Muscle of leg (tissue), 11 donors: Measurements from ENCODE around the gene DPY19L3. TPM values are rescaled to one million over a fixed set of nuclear protein-coding genes. Genes with fewer than 3 reads are reported as not detected.
"Not testable (repeated sequence)": the region's sequence is repeated elsewhere in the genome, so short reads cannot be mapped to it uniquely, and the experiment has no call there.

Experiments used
- DNase-seq: peaks from one replicate; pipeline ENCODE4 v3.0.0; 2013
- H3K27ac ChIP-seq: one replicate; pipeline ENCODE4 v1.5.1; 2013; ENCODE audit warnings: mild to moderate bottlenecking, low read length, control low read depth
- H3K27me3 ChIP-seq: one replicate; pipeline ENCODE4 v1.6.1; 2013; ENCODE audit warnings: low read length; ENCODE audit not compliant: control insufficient read depth, insufficient read depth
- H3K36me3 ChIP-seq: one replicate; pipeline ENCODE4 v1.6.1; 2013; ENCODE audit warnings: low read length; ENCODE audit not compliant: control insufficient read depth, insufficient read depth
- H3K4me1 ChIP-seq: one replicate; pipeline ENCODE4 v1.6.1; 2013; ENCODE audit warnings: low read length; ENCODE audit not compliant: control insufficient read depth, insufficient read depth
- H3K4me3 ChIP-seq: one replicate; pipeline ENCODE4 v1.5.1; 2013; ENCODE audit warnings: low read length, control low read depth
- H3K9me3 ChIP-seq: replicated peaks from 2 replicates; pipeline ENCODE4 v1.6.1; 2013; ENCODE audit warnings: low read depth, low read length; ENCODE audit not compliant: control insufficient read depth
- WGBS: methylation state at CpG from one replicate; pipeline ENCODE4 v1.1.5; 2013; ENCODE audit warnings: missing lambda C conversion rate; ENCODE audit not compliant: insufficient coverage; 5-methylcytosine and 5-hydroxymethylcytosine counted together
- polyA plus RNA-seq, 8 donors: library from polyadenylated mRNA; unstranded; fragments of 120-200 nt; gene quantifications; one replicate each; pipeline versions ENCODE4 v1.2.1 to v1.2.3, GENCODE V29; 2013; ENCODE audit warnings: inconsistent platforms in 1 of 8, low replicate concordance in 1 of 8; ENCODE audit not compliant: insufficient read length in 8 of 8, insufficient read depth in 1 of 8
- total RNA-seq: library from RNA; stranded (reverse); fragments of 120-200 nt; gene quantifications from one replicate; pipeline ENCODE4 v1.2.4, GENCODE V29; 2013

Gene DPY19L3
- total and polyA plus RNA-seq, 9 donors, result 18.0 to 36.5 (median 25.2) TPM

DNA sequence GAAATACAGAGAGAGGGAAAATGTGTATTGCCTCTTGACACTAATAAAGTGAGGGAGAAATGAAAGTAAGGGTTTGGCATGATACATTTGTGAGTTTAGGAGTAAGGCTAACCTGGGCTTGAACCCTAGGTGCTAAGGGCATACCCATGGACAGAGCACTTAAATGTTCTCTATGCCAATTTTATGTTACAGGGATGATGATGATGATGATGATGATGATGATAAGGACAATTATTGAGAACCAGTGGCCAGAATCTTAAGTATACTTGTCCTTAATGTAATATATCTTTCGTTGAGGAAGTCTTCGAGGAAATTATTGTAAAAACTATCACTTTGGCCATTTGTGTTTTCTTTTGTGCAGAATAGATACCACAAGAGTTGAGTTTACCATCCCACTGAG, 33.2 kb downstream of the DPY19L3 start:
- Histone ChIP-seq H3K9me3 (no peaks in the 10 kb centered on the region), H3K4me3 (no peak overlapping the region), H3K27ac (no peak overlapping the region), H3K4me1 (no peaks in the 10 kb centered on the region), H3K36me3 (peaks cover 36% of the 10 kb centered on the region), H3K27me3 (no peaks in the 10 kb centered on the region)
- DNase-seq, result no peak
- no CpG with 5 or more reads among the region's 2 CpGs for WGBS

DNA sequence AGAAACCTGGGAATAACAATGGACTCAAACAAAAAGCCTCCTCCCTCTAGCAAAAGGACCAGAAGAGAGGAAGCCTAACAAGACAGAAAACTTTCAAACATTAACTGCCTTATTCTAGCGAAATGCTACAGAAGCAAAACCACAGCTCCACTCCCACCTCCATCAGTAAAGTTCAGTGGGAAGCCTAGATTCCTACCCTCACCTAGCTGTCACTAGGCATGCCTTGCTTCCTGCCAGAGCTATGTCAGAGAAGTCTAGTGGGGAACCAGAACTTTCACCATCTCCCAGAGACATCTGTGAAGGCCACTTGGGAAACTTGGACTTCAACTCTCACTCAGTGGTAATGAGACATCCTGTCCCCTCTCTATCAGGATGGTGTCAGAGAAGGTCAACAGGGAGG, 37.1 kb downstream of the DPY19L3 start:
- Histone ChIP-seq H3K27me3 (no peaks in the 10 kb centered on the region), H3K4me3 (no peak overlapping the region), H3K27ac (no peak overlapping the region), H3K9me3 (no peaks in the 10 kb centered on the region), H3K36me3 (peaks cover 22% of the 10 kb centered on the region), H3K4me1 (no peaks in the 10 kb centered on the region)
- WGBS, result 100% methylated on average over 1 of the region's 1 CpG
- DNase-seq, result no peak

DNA sequence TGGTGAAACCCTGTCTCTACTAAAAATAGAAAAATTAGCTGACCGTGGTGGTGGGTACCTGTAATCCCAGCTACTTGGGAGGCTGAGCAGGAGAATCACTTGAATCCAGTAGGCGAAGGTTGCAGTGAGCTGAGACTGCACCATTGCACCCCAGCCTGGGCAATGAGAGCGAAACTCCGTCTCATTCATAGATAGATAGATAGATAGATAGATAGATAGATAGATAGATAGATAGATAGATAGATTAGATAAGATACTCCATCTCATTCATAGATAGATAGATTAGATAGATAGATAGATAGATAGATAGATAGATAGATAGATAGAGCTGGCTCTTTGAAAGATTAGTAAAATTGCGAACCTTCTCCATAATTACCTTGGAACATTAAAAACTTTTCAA, 42.0 kb downstream of the DPY19L3 start:
- DNase-seq, H3K27me3 ChIP-seq, H3K9me3 ChIP-seq, H3K4me1 ChIP-seq, H3K27ac ChIP-seq, H3K4me3 ChIP-seq: not testable (repeated sequence)
- peaks cover 20% of the 10 kb centered on the region for H3K36me3 ChIP-seq
- no CpG with 5 or more reads among the region's 5 CpGs for WGBS

DNA sequence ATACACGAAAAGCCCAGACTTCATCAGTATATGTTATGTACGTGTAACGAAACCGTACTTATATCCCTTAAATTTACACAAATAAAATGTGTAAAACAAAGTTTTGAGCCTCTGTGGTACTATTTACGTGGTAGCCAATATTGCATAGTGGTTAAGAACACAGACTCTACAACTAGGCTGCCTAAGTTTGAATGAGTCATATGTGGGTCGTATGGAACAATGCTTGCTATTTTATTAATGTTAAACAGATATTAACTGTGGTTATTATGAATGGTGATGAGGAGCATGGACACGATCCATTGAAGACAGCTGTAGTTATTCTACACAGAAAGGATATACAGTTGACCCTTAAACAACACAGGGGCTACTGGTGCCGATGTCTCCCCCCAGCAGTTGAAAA, 42.5 kb downstream of the DPY19L3 start:
- H3K27me3 ChIP-seq, result no peaks in the 10 kb centered on the region
- H3K27ac ChIP-seq, result no peak overlapping the region
- H3K4me1 ChIP-seq, result no peaks in the 10 kb centered on the region
- H3K4me3 ChIP-seq, result no peak overlapping the region
- no peaks in the 10 kb centered on the region for H3K9me3 ChIP-seq
- no peak for DNase-seq
- no CpG with 5 or more reads among the region's 8 CpGs for WGBS
- peaks cover 16% of the 10 kb centered on the region for H3K36me3 ChIP-seq

DNA sequence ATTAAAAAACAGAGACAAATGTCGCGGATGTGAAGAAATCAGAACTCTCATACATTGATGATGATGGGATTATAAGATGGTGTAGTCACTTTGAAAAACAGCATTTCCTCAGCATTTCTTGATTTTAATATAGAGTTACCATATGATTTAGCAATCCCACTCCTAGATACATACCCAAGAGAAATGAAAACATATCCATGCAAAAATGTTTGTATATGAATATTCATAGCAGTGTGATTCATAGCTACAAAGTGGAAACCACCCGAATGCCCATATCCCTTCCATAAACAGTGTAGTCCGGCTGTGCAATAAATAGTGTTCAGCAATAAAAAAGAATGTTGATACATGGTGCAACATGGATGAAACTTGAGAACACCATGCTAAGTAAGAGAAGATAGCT, 44.6 kb downstream of the DPY19L3 start:
- no peak overlapping the region for H3K27ac ChIP-seq
- DNase-seq, result no peak

DNA sequence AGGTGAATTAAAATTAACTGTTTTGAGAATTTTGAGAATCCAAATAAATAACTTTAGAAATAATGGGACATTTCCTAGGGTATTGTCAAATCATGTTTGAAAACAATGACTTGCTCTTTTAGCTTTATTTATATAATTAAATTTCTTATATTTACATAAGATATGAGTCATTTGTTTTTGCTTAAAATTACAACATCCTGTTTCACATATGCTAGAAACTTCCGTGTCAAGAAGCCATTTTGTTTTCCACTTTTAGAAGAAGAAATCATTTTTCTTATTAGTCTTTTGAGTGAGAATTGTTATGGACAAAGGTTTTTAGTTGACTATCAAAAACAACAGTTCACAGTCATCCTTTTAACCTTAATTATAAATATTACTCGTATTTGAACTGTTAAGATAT, 48.2 kb downstream of the DPY19L3 start:
- H3K36me3 ChIP-seq, result peaks cover 21% of the 10 kb centered on the region
- H3K9me3 ChIP-seq, result no peaks in the 10 kb centered on the region
- H3K4me3 ChIP-seq, result no peak overlapping the region
- H3K27ac ChIP-seq, result no peak overlapping the region
- DNase-seq, result no peak
- no peaks in the 10 kb centered on the region for H3K4me1 ChIP-seq
- H3K27me3 ChIP-seq, result no peaks in the 10 kb centered on the region
- no CpG with 5 or more reads among the region's 2 CpGs for WGBS

More for the DNA sequence above, 44.6 kb downstream of the DPY19L3 start:
- peaks cover 9% of the 10 kb centered on the region for H3K36me3 ChIP-seq
- H3K4me1 ChIP-seq, result no peaks in the 10 kb centered on the region
- WGBS, result no CpG with 5 or more reads among the region's 4 CpGs
- no peaks in the 10 kb centered on the region for H3K27me3 ChIP-seq
- no peak overlapping the region for H3K4me3 ChIP-seq
- H3K9me3 ChIP-seq, result no peaks in the 10 kb centered on the region

GRCh38 chr19:32456406-32456805, 50.8 kb downstream of the DPY19L3 start:
- H3K27ac ChIP-seq, result no peak overlapping the region
- no peak for DNase-seq
- 100% methylated on average over 2 of the region's 4 CpGs for WGBS
- H3K9me3 ChIP-seq, result no peaks in the 10 kb centered on the region
- H3K36me3 ChIP-seq, result peaks cover 23% of the 10 kb centered on the region
- no peak overlapping the region for H3K4me3 ChIP-seq
- H3K27me3 ChIP-seq, result no peaks in the 10 kb centered on the region
- no peaks in the 10 kb centered on the region for H3K4me1 ChIP-seq

GRCh38 chr19:32457571-32458158, 52.1 kb downstream of the DPY19L3 start:
- Histone ChIP-seq H3K27me3 (no peaks in the 10 kb centered on the region), H3K36me3 (peaks cover 19% of the 10 kb centered on the region), H3K4me3 (no peak overlapping the region), H3K4me1 (no peaks in the 10 kb centered on the region), H3K27ac (no peak overlapping the region), H3K9me3 (no peaks in the 10 kb centered on the region)
- no peak for DNase-seq
- 100% methylated on average over 1 of the region's 5 CpGs for WGBS

GRCh38 chr19:32458500-32459123, 53.0 kb downstream of the DPY19L3 start:
- Histone ChIP-seq H3K27me3 (no peaks in the 10 kb centered on the region), H3K36me3 (peaks cover 20% of the 10 kb centered on the region), H3K9me3 (no peaks in the 10 kb centered on the region), H3K4me1 (no peaks in the 10 kb centered on the region), H3K27ac (no peak overlapping the region), H3K4me3 (no peak overlapping the region)
- WGBS, result no CpG with 5 or more reads among the region's 4 CpGs
- no peak for DNase-seq

- H3K27ac ChIP-seq, result no peak overlapping the region
Observed at GRCh38 chr19:32459204-32459865, 53.8 kb downstream of the DPY19L3 start.

More at GRCh38 chr19:32459204-32459865, 53.8 kb downstream of the DPY19L3 start:
- Histone ChIP-seq H3K4me1 (no peaks in the 10 kb centered on the region), H3K9me3 (no peaks in the 10 kb centered on the region), H3K36me3 (peaks cover 22% of the 10 kb centered on the region), H3K4me3 (no peak overlapping the region), H3K27me3 (no peaks in the 10 kb centered on the region)
- DNase-seq, result no peak
- 100% methylated on average over 1 of the region's 3 CpGs for WGBS
